Loucy (cell line): Measurements from ENCODE around the gene GRID2.

Source experiments
- H2AFZ ChIP-seq: fragments of 200-600 bp; sonication (generic); 2 replicates; pipeline ENCODE4 v1.6.0; 2016; ENCODE audit warnings: antibody characterized with exemption, mild to moderate bottlenecking, low read length, moderate library complexity
- H3F3A ChIP-seq: fragments of 200-600 bp; 2 replicates; pipeline ENCODE4 v1.6.0; 2016; ENCODE audit warnings: antibody characterized with exemption, low read depth, mild to moderate bottlenecking
- H3K27me3 ChIP-seq: fragments of 200-600 bp; sonication (generic); 2 replicates; pipeline ENCODE4 v1.6.1; 2014; ENCODE audit warnings: low read length, mild to moderate bottlenecking; ENCODE audit not compliant: insufficient read depth, poor library complexity, severe bottlenecking
- H3K36me3 ChIP-seq: fragments of 200-600 bp; sonication (generic); 2 replicates; pipeline ENCODE4 v1.6.1; 2016; ENCODE audit warnings: low read length; ENCODE audit not compliant: insufficient read depth
- H3K4me1 ChIP-seq: fragments of 200-600 bp; sonication (generic); 2 replicates; pipeline ENCODE4 v1.5.1; 2014; ENCODE audit warnings: low read length, mild to moderate bottlenecking; ENCODE audit not compliant: insufficient read depth, poor library complexity, severe bottlenecking
- H3K4me2 ChIP-seq: fragments of 200-600 bp; sonication (generic); 2 replicates; pipeline ENCODE4 v1.6.0; 2014; ENCODE audit warnings: antibody characterized with exemption, low read length, low read depth, mild to moderate bottlenecking; ENCODE audit not compliant: poor library complexity, severe bottlenecking
- H3K4me3 ChIP-seq: fragments of 200-600 bp; sonication (generic); 2 replicates; pipeline ENCODE4 v1.5.1; 2014; ENCODE audit warnings: low read length, mild to moderate bottlenecking, mixed read lengths; ENCODE audit not compliant: poor library complexity, severe bottlenecking
- H3K79me2 ChIP-seq: fragments of 200-600 bp; sonication (generic); 2 replicates; pipeline ENCODE4 v1.6.1; 2014; ENCODE audit warnings: low read length; ENCODE audit not compliant: insufficient read depth
- H3K9ac ChIP-seq: fragments of 200-600 bp; sonication (generic); 2 replicates; pipeline ENCODE4 v1.6.0; 2014; ENCODE audit warnings: mild to moderate bottlenecking, low read depth, low read length, moderate library complexity; ENCODE audit not compliant: poor library complexity, severe bottlenecking
- H3K9me2 ChIP-seq: fragments of 200-600 bp; sonication (generic); replicated peaks from 2 replicates; pipeline ENCODE4 v1.6.1; 2016; ENCODE audit warnings: low read depth, low read length, mixed read lengths
- H3K9me3 ChIP-seq: fragments of 200-600 bp; sonication (generic); 2 replicates; pipeline ENCODE4 v1.6.1; 2014; ENCODE audit warnings: mild to moderate bottlenecking, antibody characterized with exemption, low read length, low read depth; ENCODE audit not compliant: insufficient read depth
- H4K20me1 ChIP-seq: fragments of 200-600 bp; sonication (generic); 2 replicates; pipeline ENCODE4 v1.6.0; 2014; ENCODE audit warnings: antibody characterized with exemption, low read length, mild to moderate bottlenecking; ENCODE audit not compliant: insufficient read depth, poor library complexity, severe bottlenecking
- CTCF ChIP-seq: fragments of 200-600 bp; sonication (generic); conservative IDR thresholded peaks from 2 replicates; pipeline ENCODE4 v1.5.1; 2014; ENCODE audit warnings: mild to moderate bottlenecking, antibody characterized with exemption, low read length
- EZH2phosphoT487 ChIP-seq: fragments of 200-600 bp; IDR thresholded peaks from 2 replicates; pipeline ENCODE4 v1.6.1; 2018; ENCODE audit warnings: antibody characterized with exemption, mild to moderate bottlenecking, moderate library complexity, borderline replicate concordance

Gene GRID2

DNA sequence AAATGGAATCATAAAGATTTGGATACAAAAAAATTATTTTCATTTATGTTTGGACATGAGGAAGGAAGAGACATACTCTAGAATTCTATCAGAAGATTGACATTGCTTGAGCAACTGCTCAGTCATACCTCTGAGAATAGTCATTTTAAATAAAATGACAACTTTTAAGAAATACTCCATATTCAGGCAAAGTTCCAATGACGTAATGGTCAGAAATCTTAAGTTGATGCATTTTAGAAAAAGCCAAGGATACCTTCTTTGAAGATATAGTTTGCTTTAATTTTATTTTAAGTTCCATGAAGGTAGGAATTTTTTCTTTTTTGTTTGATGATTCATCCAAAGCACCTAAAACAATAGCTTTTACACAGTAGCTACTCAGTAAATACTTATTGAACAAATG lies 1414.5 kb downstream of the GRID2 start:
- H3F3A ChIP-seq: no peaks in the 10 kb centered on the region
- H3K36me3 ChIP-seq: no peaks in the 10 kb centered on the region
- no peak overlapping the region for H3K9ac ChIP-seq
- no peaks in the 10 kb centered on the region for H3K79me2 ChIP-seq
- no peaks in the 10 kb centered on the region for H3K4me1 ChIP-seq
- H4K20me1 ChIP-seq: no peaks in the 10 kb centered on the region
- H3K4me2 ChIP-seq: no peak overlapping the region
- H2AFZ ChIP-seq: no peak overlapping the region
- H3K9me3 ChIP-seq: no peaks in the 10 kb centered on the region
- H3K9me2 ChIP-seq: no peaks in the 10 kb centered on the region
- no peaks in the 10 kb centered on the region for H3K27me3 ChIP-seq
- no peak overlapping the region for H3K4me3 ChIP-seq
- no peak for TF ChIP-seq CTCF
- no peak for TF ChIP-seq EZH2phosphoT487

DNA sequence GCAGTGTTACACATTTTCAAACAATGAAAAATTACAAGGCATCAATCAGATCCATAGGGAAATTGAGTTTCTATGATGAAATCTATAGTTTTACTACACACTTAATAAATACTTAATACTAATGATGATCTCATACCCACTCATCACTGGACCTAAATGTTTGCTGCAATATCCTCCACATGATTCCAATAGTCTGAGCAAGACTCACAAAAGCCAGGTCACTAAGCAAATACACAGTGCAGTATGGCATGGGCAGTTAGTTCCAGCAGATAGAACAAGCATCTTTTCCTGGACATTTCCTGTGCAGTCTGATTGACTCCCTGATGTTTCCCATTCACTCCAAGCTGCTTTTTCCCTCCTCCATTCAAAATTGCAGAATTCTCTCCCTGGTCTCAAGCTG lies 1415.8 kb downstream of the GRID2 start:
- no peaks in the 10 kb centered on the region for H3K36me3 ChIP-seq
- H3K79me2 ChIP-seq: no peaks in the 10 kb centered on the region
- no peak overlapping the region for H3K4me3 ChIP-seq
- H2AFZ ChIP-seq: no peak overlapping the region
- no peaks in the 10 kb centered on the region for H3K9me3 ChIP-seq
- no peaks in the 10 kb centered on the region for H3K9me2 ChIP-seq
- H3K9ac ChIP-seq: no peak overlapping the region
- TF ChIP-seq CTCF (no peak), EZH2phosphoT487 (no peak)
- H3K4me2 ChIP-seq: no peak overlapping the region
- no peaks in the 10 kb centered on the region for H3K4me1 ChIP-seq
- no peaks in the 10 kb centered on the region for H3F3A ChIP-seq
- no peaks in the 10 kb centered on the region for H4K20me1 ChIP-seq
- H3K27me3 ChIP-seq: no peaks in the 10 kb centered on the region

DNA sequence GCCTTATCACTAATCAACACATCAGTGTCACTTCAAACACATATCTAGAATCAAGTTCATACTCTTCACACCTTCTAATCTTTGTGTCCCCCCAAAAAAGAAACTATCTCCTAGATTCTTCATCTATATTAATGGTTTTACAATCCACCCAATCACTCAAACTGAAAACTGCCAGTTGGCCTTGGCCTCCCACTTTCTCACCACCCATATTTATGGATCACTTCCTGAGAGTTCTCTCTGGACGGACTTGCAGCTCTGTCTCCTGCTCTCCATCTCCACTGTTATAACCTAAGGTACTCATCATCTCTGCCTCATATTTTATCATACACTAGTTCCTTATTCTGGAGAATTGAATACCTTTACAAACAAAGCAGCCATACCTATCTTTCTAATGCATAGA lies 1418.7 kb downstream of the GRID2 start:
- H3F3A ChIP-seq: no peaks in the 10 kb centered on the region
- no peak overlapping the region for H3K4me3 ChIP-seq
- H3K36me3 ChIP-seq: no peaks in the 10 kb centered on the region
- H3K4me2 ChIP-seq: no peak overlapping the region
- no peaks in the 10 kb centered on the region for H3K27me3 ChIP-seq
- H3K79me2 ChIP-seq: no peaks in the 10 kb centered on the region
- no peak overlapping the region for H2AFZ ChIP-seq
- no peak for TF ChIP-seq EZH2phosphoT487
- no peak for TF ChIP-seq CTCF
- H3K9me2 ChIP-seq: no peaks in the 10 kb centered on the region
- H3K9ac ChIP-seq: no peak overlapping the region
- H4K20me1 ChIP-seq: no peaks in the 10 kb centered on the region
- H3K9me3 ChIP-seq: no peaks in the 10 kb centered on the region
- H3K4me1 ChIP-seq: no peaks in the 10 kb centered on the region
